Liver (tissue), 9 donors: ENCODE data around the gene SH3BP2. TPM values are rescaled to one million over a fixed set of nuclear protein-coding genes. Genes with fewer than 3 reads are reported as not detected.

Experiments
- DNase-seq: peaks from one replicate; pipeline ENCODE4 v3.0.0-alpha.2; 2017; ENCODE audit warnings: low spot score
- H3K27ac ChIP-seq, 2 donors: one replicate each; pipeline ENCODE4 v1.7.0; 2013; ENCODE audit warnings: inconsistent platforms in 2 of 2, low read length in 2 of 2, control low read depth in 1 of 2, low read depth in 1 of 2, mild to moderate bottlenecking in 1 of 2
- H3K27me3 ChIP-seq, 4 donors: one replicate each; pipeline versions ENCODE4 v1.6.1 to v1.7.0; 2013; ENCODE audit warnings: low read length in 3 of 4, inconsistent platforms in 1 of 4, mild to moderate bottlenecking in 1 of 4, moderate library complexity in 1 of 4; ENCODE audit not compliant: control insufficient read depth in 4 of 4, insufficient read depth in 4 of 4
- H3K36me3 ChIP-seq, 4 donors: one replicate each; pipeline versions ENCODE4 v1.6.1 to v1.7.0; 2013; ENCODE audit warnings: low read length in 3 of 4, mild to moderate bottlenecking in 3 of 4, low read depth in 1 of 4, moderate library complexity in 1 of 4; ENCODE audit not compliant: control insufficient read depth in 4 of 4, insufficient read depth in 3 of 4
- H3K4me1 ChIP-seq, 4 donors: one replicate each; pipeline versions ENCODE4 v1.6.1 to v1.7.0; 2013; ENCODE audit warnings: low read length in 3 of 4, mild to moderate bottlenecking in 3 of 4, moderate library complexity in 1 of 4; ENCODE audit not compliant: control insufficient read depth in 4 of 4, insufficient read depth in 4 of 4
- H3K4me3 ChIP-seq, 3 donors: one replicate each; pipeline versions ENCODE4 v1.6.1 to v1.7.0; 2013; ENCODE audit warnings: low read length in 3 of 3, control low read depth in 1 of 3, low read depth in 1 of 3, mild to moderate bottlenecking in 1 of 3
- H3K9ac ChIP-seq, 2 donors: one replicate each; pipeline ENCODE4 v1.7.0; 2013; ENCODE audit warnings: low read length in 2 of 2, mild to moderate bottlenecking in 2 of 2, moderate library complexity in 2 of 2, control low read depth in 1 of 2, low read depth in 1 of 2
- H3K9me3 ChIP-seq, 4 donors: one replicate each; pipeline versions ENCODE4 v1.6.1 to v1.7.0; 2013; ENCODE audit warnings: low read length in 3 of 4; ENCODE audit not compliant: control insufficient read depth in 4 of 4
- FOXA1 ChIP-seq: IDR thresholded peaks from 2 replicates; pipeline ENCODE4 v1.6.1; 2016; ENCODE audit warnings: antibody characterized with exemption
- GABPA ChIP-seq, 2 donors: IDR thresholded peaks in 1 of 2; conservative IDR thresholded peaks in 1 of 2; 2 replicates each; pipeline ENCODE4 v1.6.1; 2016; ENCODE audit warnings: antibody characterized with exemption in 2 of 2, mild to moderate bottlenecking in 1 of 2, moderate library complexity in 1 of 2
- HNF4A ChIP-seq, 2 donors: conservative IDR thresholded peaks; 2 replicates each; pipeline ENCODE4 v1.6.1; 2016; ENCODE audit warnings: antibody characterized with exemption in 2 of 2, mild to moderate bottlenecking in 2 of 2
- HNF4G ChIP-seq: IDR thresholded peaks from 2 replicates; pipeline ENCODE4 v1.6.1; 2016; ENCODE audit warnings: antibody characterized with exemption
- NR2F2 ChIP-seq: IDR thresholded peaks from 2 replicates; pipeline ENCODE4 v1.6.1; 2016; ENCODE audit warnings: antibody characterized with exemption
- RAD21 ChIP-seq, 2 donors: IDR thresholded peaks; 2 replicates each; pipeline ENCODE4 v1.6.1; 2016; ENCODE audit warnings: antibody characterized with exemption in 2 of 2, mild to moderate bottlenecking in 2 of 2
- RXRA ChIP-seq, 2 donors: IDR thresholded peaks; 2 replicates each; pipeline ENCODE4 v1.6.1; 2017 to 2018; ENCODE audit warnings: antibody characterized with exemption in 2 of 2, mild to moderate bottlenecking in 1 of 2
- WGBS: extraction: QIAGEN DNeasy Blood & Tissue Kit; methylation state at CpG from one replicate; pipeline ENCODE4 v1.1.7; 2013; 5-methylcytosine and 5-hydroxymethylcytosine counted together
- polyA plus RNA-seq, 2 donors: library from polyadenylated mRNA; stranded (reverse) in 1 of 2; unstranded in 1 of 2; fragments of 200-250 nt in 1 of 2; fragments of >200 nt in 1 of 2; fragmentation: Nextera tagmentation in 1 of 2; extraction: Ambion mirVana in 1 of 2; gene quantifications; one replicate each; pipeline versions ENCODE4 v1.2.1 to v1.2.3, GENCODE V29; 2013 to 2015
- total RNA-seq, 2 donors: library from RNA; depleted of rRNA; stranded (reverse); fragments of >200 nt; gene quantifications; one replicate each; pipeline ENCODE4 v1.2.3, GENCODE V29; 2014
- TF ChIP-seq, protein P1 (sequence below): IDR thresholded peaks from 2 replicates; pipeline ENCODE4 v1.6.1; 2016; ENCODE audit warnings: antibody characterized with exemption
- TF ChIP-seq, protein P2 (sequence below): IDR thresholded peaks from 2 replicates; pipeline ENCODE4 v1.6.1; 2016; ENCODE audit warnings: antibody characterized with exemption
- TF ChIP-seq, protein P3 (sequence below): IDR thresholded peaks from 2 replicates; pipeline ENCODE4 v1.6.1; 2016; ENCODE audit warnings: antibody characterized with exemption
- TF ChIP-seq, protein P4 (sequence below): IDR thresholded peaks from 2 replicates; pipeline ENCODE4 v1.6.1; 2016; ENCODE audit warnings: antibody characterized with exemption, mild to moderate bottlenecking
- donor health status: healthy.
- donor health status: healthy.
- donor health status: healthy.
- donor health status: healthy.
- donor health status: healthy.

The SH3BP2 gene
- total and polyA plus RNA-seq, 4 donors: 17.9 to 80.2 (median 38.5) TPM

DNA sequence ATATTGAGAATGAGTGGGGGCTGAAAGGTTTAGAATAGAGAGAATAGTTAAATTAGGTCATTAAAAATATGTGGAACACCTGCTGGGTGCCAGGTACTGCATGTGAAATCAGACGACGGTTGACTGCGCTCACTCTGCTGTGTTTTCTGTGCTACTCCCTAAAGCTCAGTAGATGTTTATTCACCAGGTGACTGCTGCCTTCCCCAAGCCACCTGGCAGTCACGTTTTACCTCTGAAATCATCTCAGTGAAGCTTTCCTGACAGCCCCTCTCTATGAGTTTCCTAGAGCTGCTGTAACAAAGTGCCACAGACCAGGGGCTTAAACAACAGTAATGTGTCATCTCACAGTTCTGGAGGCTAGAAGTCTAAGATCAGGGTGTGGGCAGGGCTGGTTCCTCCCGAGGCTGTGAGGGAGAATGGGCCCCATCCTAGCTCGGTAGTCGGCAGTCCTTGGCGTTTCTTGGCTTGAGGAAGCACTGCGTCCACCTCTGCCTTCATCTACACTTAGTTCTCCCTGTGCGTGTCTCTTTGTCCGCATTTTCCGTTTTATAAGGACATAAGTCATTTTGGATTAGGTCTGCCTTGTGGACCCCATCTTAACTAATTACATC lies 76.1 kb downstream of the SH3BP2 start (continued):
- TF ChIP-seq FOXA1 (no peak), NR2F2 (no peak)
- TF ChIP-seq, protein P1, sequence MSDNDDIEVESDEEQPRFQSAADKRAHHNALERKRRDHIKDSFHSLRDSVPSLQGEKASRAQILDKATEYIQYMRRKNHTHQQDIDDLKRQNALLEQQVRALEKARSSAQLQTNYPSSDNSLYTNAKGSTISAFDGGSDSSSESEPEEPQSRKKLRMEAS: no peak

DNA sequence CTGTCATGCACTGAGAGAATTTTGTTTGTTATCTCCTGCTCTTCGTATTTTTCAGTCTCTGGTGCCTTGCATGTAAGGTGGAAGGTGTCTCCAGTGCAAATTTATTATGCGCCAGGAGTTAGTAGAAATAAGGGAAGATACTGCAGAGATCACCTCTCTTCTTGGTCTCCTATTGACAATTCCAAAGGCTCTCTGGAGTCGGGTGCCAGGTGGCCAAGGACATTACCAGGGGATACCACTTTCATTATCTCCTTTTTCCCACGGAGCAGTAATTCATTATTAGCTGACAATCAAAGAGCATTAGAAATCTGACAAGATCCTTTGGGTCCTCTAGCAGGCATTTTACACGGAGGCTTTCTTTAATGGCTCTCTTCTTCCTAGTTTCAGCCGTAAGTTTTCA lies 76.8 kb downstream of the SH3BP2 start:
- no peaks in the 10 kb centered on the region for H3K9me3 ChIP-seq

DNA sequence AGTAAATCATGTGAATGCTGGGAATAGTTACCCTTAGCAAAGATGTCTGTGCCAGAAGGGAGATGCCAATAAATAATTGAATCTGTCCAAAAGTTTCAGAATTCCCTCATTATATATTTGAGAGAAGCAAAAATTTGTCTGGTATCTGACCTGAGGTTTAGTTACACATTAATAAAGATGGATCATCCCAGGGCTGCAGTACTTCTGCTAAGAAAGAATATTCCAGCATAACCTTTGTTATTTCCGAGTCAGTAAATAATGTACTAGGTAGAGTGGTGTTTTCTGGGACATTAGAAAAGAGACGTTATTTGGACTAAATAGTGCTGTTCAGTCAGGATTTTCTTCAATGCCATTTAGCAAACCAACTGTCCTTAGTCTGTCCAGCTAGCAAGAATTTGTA lies 77.2 kb downstream of the SH3BP2 start:
- H3K9ac ChIP-seq: peak overlapping the region; percentile 41 to 65
- peak overlapping the region; percentile 71 to 80 for H3K27ac ChIP-seq
- peaks cover 16 to 67% (median 51%) of the 10 kb centered on the region in 4 donors for H3K4me1 ChIP-seq
- no peaks in the 10 kb centered on the region for H3K27me3 ChIP-seq
- no peak for TF ChIP-seq GABPA (IDR thresholded peaks at IDR 0.05 in 1 of 2, conservative IDR thresholded peaks at IDR 0.05 in 1 of 2)
- no peak for TF ChIP-seq NR2F2
- TF ChIP-seq, protein P2, sequence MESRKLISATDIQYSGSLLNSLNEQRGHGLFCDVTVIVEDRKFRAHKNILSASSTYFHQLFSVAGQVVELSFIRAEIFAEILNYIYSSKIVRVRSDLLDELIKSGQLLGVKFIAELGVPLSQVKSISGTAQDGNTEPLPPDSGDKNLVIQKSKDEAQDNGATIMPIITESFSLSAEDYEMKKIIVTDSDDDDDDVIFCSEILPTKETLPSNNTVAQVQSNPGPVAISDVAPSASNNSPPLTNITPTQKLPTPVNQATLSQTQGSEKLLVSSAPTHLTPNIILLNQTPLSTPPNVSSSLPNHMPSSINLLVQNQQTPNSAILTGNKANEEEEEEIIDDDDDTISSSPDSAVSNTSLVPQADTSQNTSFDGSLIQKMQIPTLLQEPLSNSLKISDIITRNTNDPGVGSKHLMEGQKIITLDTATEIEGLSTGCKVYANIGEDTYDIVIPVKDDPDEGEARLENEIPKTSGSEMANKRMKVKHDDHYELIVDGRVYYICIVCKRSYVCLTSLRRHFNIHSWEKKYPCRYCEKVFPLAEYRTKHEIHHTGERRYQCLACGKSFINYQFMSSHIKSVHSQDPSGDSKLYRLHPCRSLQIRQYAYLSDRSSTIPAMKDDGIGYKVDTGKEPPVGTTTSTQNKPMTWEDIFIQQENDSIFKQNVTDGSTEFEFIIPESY: peak; percentile 25
- TF ChIP-seq, protein P3, sequence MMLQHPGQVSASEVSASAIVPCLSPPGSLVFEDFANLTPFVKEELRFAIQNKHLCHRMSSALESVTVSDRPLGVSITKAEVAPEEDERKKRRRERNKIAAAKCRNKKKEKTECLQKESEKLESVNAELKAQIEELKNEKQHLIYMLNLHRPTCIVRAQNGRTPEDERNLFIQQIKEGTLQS: no peak
- no peak for TF ChIP-seq HNF4G
- peak; percentile 0 to 10 for TF ChIP-seq HNF4A (conservative IDR thresholded peaks at IDR 0.05)
- peak in 1 of 2 donors; percentile 6 for TF ChIP-seq RAD21 (IDR thresholded peaks at IDR 0.05)
- TF ChIP-seq, protein P4, sequence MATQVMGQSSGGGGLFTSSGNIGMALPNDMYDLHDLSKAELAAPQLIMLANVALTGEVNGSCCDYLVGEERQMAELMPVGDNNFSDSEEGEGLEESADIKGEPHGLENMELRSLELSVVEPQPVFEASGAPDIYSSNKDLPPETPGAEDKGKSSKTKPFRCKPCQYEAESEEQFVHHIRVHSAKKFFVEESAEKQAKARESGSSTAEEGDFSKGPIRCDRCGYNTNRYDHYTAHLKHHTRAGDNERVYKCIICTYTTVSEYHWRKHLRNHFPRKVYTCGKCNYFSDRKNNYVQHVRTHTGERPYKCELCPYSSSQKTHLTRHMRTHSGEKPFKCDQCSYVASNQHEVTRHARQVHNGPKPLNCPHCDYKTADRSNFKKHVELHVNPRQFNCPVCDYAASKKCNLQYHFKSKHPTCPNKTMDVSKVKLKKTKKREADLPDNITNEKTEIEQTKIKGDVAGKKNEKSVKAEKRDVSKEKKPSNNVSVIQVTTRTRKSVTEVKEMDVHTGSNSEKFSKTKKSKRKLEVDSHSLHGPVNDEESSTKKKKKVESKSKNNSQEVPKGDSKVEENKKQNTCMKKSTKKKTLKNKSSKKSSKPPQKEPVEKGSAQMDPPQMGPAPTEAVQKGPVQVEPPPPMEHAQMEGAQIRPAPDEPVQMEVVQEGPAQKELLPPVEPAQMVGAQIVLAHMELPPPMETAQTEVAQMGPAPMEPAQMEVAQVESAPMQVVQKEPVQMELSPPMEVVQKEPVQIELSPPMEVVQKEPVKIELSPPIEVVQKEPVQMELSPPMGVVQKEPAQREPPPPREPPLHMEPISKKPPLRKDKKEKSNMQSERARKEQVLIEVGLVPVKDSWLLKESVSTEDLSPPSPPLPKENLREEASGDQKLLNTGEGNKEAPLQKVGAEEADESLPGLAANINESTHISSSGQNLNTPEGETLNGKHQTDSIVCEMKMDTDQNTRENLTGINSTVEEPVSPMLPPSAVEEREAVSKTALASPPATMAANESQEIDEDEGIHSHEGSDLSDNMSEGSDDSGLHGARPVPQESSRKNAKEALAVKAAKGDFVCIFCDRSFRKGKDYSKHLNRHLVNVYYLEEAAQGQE: peak; percentile 28
- TF ChIP-seq RXRA (IDR thresholded peaks at IDR 0.05): peak; percentile 19 to 32
- H3K4me3 ChIP-seq: peak overlapping the region; percentile 31 to 63 (median 54)
- no peak for DNase-seq
- 20% methylated on average over 2 of the region's 2 CpGs for WGBS
- no peaks in the 10 kb centered on the region for H3K9me3 ChIP-seq
- no peaks in the 10 kb centered on the region for H3K36me3 ChIP-seq

More for the DNA sequence above, 76.8 kb downstream of the SH3BP2 start:
- H3K27me3 ChIP-seq: no peaks in the 10 kb centered on the region
- H3K36me3 ChIP-seq: no peaks in the 10 kb centered on the region
- peak overlapping the region; percentile 31 to 63 (median 54) for H3K4me3 ChIP-seq
- TF ChIP-seq HNF4A (conservative IDR thresholded peaks at IDR 0.05) (peak in 1 of 2 donors; percentile 34), RXRA (IDR thresholded peaks at IDR 0.05) (no peak)
- H3K27ac ChIP-seq: peak overlapping the region; percentile 71 to 80
- WGBS: 24% methylated on average over 6 of the region's 6 CpGs
- DNase-seq: no peak
- peaks cover 16 to 71% (median 52%) of the 10 kb centered on the region in 4 donors for H3K4me1 ChIP-seq
- peak overlapping the region; percentile 41 to 65 for H3K9ac ChIP-seq
